Measurements from ENCODE around the gene IQSEC1. TPM values are rescaled to one million over a fixed set of nuclear protein-coding genes. Genes with fewer than 3 reads are reported as not detected.

IQSEC1 gene
- polyA plus RNA-seq, 1 donor = 40.0 TPM

- DNase-seq (ENCODE audit: low read depth) = no peak
Observed at GRCh38 chr3:13028010-13028821, 45.0 kb downstream of the IQSEC1 start.

DNA sequence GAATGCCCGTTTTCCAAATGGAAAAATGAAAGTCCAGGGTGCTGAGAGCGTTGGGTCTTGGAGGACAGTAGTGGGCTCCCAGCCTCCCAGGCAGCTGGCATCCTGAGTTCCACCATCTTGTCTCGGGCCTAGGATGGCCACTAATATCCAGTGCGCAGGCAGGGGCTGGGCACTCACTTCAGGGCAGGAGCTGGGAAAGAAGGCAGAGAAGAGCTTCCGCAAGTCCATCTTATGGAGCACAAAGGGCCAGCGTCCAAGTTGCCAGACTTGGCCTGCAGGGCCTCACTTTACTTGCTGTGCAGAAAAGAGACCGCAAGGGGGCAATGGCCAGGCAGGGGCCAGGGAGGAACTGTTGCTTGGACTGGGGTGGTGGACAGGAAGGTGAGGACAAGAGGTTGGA lies 46.1 kb downstream of the IQSEC1 start:
- DNase-seq (ENCODE audit: low read depth) = no peak

GRCh38 chr3:13026534-13026933 lies 46.7 kb downstream of the IQSEC1 start:
- no peak for DNase-seq (ENCODE audit: low read depth)

DNA sequence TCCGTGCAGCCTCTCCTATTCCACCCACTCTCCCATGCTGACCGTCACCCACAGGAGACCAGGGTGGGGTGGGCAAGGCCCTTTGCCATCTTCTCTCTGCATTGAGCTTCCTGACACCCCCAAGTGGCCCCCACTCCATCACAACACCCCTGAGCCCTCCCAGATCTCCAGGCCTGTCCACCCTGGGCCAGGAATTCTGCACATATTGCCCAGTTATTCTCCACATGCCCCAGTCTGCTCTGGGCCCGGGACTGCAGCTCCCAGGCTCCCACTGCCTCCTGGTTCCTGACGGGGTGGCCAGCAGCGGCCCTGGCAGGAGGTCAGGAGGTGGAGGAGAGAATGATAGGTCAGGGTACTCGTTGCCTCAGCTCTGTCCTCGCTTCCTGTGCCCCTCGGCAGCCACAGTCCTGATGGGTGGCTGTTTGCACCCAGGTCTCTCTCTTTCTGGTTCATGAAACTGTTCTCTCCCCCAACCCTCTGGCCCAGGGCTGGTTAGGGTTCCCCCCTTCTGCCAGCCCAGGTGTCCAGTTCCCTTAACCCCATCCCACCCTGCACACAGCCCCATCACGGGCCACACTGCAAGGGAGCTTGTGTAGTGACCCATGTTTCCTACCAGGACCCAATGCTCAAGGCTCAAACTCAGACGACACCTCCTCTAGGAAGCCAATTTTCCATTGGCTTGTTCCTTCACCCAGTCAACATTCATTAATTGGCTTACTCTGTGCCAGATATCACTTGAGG lies 47.3 kb downstream of the IQSEC1 start:
- DNase-seq (ENCODE audit: low read depth) = no peak

GRCh38 chr3:13025090-13025489 lies 48.1 kb downstream of the IQSEC1 start:
- no peak for DNase-seq (ENCODE audit: low read depth)

DNA sequence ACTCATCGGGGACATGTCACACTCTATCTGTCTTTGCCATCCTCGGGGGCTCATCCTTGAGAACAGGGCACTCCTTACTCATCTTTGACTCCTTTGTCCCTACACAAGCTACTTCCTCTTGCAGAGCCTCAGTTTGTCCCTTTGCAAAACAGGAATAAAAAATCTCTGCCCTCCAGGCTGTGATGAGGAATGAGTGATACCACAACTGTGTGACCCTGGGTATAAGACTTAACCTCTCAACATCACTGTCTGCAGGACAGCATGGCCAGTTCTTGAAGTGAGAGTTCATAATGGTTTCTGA lies 48.5 kb downstream of the IQSEC1 start:
- no peak for DNase-seq (ENCODE audit: low read depth)

DNA sequence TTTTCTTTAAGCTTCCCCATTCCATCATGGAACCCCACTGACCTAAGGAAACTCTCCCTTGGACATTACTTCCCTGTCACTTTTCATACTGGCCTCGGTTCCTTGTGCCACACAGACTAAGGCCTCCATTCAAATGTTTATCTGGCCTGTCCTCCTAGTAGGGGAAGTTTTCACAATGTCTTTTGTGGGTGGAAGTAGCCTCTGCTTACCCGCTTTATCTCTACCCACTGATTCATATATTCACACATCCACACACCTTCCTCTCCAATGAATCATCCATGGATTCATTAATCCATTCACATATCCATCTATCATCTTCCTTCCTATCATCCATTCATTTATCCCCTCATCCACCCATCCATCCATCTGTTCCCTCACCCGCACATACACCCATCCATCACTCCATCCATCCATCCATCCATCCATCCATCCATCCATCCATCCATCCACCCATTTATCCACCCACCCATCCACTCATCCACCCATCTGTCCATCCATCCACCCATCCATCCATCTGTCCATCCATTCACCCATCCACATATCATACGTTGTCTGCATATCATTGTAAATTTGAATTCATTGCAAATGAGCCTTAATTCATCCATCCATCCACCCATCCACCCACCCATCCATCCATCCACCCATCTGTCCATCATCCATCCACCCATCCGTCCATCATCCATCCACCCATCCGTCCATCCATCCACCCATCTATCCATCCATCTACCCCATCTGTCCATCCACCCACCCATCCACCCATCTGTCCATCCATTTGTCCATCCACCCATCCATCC lies 49.1 kb downstream of the IQSEC1 start:
- DNase-seq (ENCODE audit: low read depth) = no peak

GRCh38 chr3:13023235-13023970 lies 49.8 kb downstream of the IQSEC1 start:
- no peak for DNase-seq (ENCODE audit: low read depth)

DNA sequence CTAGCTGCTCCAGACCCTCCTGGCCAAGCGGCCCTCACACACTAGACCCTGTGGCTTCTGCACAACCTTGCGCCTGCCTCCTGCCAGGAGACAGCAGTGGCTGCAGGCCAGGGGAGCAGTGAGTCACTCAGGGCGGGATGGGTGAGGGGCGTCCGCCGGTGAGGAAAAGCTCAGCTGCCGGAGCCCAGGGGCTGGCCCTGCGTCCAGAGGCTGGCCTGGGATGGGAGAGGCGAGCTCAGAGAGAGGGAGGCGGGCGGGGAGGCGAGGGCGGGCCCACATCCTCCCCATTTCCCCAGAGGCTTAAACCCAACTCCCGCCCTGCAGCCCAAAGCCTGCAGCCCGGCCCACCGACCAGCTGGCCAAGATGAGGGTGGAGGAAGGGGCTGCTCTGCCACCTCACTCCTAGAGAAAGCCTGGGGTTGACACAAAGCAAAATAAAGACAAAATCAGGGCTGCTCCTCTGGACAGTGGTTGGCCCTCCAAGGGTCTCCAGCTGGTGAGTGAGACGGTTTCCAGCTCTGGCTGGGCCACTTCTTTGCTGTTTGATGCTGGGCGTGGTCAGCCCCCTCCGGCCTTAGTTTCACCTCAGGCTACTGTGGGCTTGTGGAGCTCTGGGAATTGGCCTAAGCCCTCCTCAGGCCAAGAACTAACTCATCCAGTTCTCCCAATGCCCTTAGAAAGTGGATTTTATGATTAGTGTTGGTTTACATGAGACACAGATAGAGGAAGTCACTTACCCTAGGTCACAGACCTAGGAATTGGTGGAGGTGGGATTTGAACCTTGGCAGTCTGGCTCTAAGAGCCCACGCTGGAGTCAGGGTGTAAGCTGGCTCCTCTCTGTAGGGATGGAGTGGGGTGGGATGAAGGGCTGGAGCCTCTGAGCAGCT lies 50.6 kb downstream of the IQSEC1 start:
- no peak for DNase-seq (ENCODE audit: low read depth)

GRCh38 chr3:13021141-13022114 lies 51.8 kb downstream of the IQSEC1 start:
- no peak for DNase-seq (ENCODE audit: low read depth)

- no peak for DNase-seq (ENCODE audit: low read depth)
Observed at GRCh38 chr3:13020159-13020750, 53.0 kb downstream of the IQSEC1 start.

GRCh38 chr3:13019243-13020095 lies 53.8 kb downstream of the IQSEC1 start:
- DNase-seq (ENCODE audit: low read depth) = no peak

DNA sequence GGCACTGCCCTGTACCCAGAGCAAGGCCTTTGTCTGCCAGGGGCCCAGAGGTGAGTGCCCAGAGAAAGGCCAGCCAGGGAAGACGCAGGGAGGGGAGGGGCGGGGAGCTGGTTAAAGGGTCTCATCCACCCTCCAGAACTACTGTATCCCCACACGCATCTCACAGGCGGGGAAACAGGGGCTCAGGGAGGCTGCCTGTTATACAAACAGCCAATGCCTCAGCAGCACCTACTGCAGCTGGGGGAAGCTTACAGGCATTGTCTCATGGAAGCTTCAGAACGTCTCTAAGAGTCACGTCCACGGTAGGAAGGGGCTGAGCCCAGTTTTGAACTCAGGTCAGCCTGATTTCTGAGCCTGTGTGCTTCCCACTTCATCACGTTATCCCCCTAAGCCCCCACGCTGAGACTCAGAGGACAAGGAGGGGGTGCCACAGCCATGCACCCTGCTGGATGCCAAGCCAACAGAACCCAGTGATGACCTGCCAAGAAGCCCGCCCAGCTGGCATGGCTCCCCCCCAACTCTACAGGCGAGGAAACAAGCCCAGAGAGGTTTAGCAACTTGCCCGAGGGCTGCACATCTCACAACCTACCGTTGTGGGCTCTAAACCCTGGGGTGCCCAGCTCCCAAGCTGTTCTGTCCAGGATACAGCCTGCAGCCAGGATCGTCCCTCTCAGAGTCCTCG lies 54.5 kb downstream of the IQSEC1 start:
- no peak for DNase-seq (ENCODE audit: low read depth)

DNA sequence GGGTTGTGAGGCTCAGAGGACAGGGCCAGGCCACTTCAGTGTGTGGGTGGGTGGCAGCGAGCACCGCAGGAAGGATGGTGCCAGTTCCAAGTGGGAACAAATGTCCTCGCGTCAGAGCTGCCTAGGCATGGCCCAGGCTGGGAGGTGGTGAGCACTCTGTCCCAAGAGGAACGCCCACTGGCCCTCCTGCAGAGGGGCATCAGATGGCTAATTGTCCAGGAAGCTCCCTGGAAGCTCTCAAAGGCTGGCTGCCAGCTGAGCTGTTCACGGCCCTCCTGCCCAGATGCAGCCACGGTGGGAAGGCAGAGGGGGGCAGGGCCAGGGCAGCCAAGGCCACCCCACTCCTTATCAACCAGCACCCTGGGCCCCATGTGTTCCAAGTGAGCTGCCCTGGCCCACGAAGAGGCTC lies 55.2 kb downstream of the IQSEC1 start:
- DNase-seq (ENCODE audit: low read depth) = no peak

DNA sequence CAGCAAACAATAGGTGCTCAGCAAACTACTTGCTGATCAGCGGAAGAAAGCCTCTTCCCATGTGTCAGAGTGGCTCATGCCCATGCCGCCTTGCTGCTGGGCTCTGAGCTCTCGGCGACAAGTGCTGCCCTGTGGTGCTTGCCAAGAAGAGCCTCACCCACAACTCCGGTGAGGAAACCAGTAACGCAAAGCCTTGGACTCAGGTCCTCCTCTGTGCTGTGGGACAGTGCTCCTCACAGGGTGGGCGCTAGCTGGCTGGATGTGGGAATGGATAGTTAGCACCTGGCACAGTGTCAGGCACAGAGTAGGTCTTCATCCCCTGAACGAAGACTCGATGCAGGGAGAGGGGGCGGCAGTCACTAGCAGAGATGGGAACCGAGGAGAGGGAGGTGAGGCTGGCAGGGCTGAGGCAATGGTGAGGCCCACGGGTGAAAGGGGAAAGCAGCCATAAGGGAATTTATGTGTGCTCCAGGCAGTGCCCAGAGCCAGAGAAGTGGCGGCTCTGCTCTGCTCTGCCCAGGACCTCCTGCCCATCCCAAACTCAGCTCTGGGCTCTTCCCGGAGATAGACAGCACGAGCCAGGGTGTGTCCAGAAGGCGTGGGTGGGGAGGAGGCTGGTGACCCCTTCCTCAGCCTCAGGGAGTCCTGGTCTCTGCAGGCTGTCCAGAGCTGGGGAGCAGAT lies 55.7 kb downstream of the IQSEC1 start:
- DNase-seq (ENCODE audit: low read depth) = no peak

DNA sequence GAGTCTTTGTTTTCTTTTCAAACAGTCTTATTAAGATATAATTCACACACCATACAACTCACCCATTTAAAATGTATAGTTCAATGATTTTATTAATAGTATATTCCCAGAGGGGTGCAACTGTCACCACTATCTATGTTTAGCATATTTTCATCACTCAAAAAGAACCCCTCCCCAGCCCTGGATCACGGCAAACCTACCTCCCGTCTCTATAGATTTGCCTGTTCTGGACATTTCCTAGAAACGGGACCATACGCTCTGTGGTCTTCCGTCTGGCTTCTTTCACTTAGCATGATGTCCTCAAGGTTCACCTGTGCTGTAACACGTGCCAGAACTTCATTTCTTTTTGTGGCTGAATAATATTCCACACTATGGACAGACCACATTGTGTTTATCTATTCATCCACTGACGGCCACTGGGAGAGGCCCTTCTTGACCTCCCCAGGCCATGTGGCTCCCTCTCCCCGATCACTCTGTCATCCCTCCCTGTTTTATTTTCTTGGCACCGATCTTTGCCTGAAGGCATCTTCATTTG lies 56.4 kb downstream of the IQSEC1 start:
- no peak for DNase-seq (ENCODE audit: low read depth)

Measured in forelimb muscle (tissue), 1 donor.